RPMI8226 (cell line): Measurements from ENCODE around the gene ARHGAP24.
A peak's percentile ranks its signal among the peaks of the same experiment; 100 is the strongest.
"Not testable (repeated sequence)": the region's sequence is repeated elsewhere in the genome, so short reads cannot be mapped to it uniquely, and the experiment has no call there.

ENCODE experiments used
- DNase-seq: peaks from one replicate; pipeline ENCODE4 v3.0.0-alpha.2; 2015

ARHGAP24 gene

DNA sequence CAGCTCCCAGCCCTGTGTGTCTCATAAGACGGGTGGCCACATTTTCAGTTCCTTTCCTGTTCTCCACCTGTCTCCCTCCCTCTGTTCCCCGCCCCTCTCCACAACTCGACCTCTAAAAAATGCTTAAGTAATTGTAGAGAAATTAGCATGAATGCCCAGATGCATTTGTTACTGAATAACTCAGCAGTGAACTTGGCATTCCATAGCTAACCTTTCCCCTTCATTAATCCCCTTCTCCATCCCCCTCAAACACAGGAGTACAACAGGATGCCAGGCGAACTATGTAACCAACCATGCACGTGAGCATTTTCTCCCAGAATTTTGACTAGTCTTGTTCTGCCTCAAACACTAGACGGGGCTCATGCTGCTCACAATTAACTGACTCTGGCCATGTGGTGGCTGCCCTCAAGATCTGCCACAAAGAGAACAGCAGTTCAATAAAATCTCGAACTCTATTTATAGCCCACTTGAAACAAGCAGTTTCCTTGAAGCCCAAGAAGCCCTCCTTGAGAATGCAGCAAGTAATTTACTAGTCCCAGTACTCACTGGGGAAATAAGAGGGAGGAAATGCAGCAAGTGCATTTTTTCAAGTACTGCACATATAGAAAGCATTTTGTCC is 351.2 kb downstream of the ARHGAP24 start:
- peak; percentile 78 for DNase-seq

DNA sequence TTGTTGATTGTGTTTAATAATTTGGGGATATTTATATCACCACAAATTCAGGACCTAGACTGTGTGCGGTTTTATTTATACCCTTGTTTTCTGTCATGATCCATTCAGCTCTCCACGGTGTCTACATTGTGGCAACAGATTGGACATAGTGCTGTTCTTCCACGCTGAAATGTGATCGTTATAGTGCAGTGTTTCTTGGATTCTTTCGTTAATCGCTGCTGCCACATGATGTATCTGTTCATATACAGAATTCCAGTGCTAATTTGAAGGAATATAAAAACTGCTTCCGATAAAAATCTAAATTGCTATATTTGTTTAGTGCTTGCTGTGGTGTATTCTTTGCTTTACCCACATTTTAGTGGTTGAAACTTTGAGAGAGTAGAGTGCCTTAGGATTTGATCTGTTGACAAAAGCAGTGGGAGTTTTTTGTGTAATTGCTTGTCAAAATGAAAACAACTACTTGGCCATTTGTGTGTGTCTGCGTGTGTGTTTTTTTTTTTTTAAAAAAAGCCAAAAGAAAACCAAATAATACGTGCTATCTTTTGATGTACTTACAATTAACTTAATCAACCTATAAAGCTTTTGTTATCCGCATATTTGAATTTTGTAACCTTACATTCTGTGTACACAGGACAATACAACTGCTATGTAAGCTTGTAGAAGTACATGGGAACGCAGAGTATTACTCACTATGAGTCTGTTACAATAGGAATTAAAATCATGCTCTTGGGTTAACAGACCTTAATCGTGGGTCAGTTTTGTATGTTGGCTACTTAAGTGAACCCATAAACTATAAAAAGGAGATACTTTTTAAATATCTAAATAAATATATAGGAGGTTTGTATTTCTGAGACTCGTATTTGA is 353.3 kb downstream of the ARHGAP24 start:
- peak; percentile 8 for DNase-seq

- DNase-seq = peak; percentile 34
Measured at GRCh38 chr4:85829276-85830051, 354.5 kb downstream of the ARHGAP24 start.

- DNase-seq = no peak
Measured at GRCh38 chr4:85831647-85832046, 356.7 kb downstream of the ARHGAP24 start.

GRCh38 chr4:85833302-85833701 is 358.4 kb downstream of the ARHGAP24 start:
- DNase-seq = no peak

GRCh38 chr4:85834934-85835333 is 360.0 kb downstream of the ARHGAP24 start:
- no peak for DNase-seq

DNA sequence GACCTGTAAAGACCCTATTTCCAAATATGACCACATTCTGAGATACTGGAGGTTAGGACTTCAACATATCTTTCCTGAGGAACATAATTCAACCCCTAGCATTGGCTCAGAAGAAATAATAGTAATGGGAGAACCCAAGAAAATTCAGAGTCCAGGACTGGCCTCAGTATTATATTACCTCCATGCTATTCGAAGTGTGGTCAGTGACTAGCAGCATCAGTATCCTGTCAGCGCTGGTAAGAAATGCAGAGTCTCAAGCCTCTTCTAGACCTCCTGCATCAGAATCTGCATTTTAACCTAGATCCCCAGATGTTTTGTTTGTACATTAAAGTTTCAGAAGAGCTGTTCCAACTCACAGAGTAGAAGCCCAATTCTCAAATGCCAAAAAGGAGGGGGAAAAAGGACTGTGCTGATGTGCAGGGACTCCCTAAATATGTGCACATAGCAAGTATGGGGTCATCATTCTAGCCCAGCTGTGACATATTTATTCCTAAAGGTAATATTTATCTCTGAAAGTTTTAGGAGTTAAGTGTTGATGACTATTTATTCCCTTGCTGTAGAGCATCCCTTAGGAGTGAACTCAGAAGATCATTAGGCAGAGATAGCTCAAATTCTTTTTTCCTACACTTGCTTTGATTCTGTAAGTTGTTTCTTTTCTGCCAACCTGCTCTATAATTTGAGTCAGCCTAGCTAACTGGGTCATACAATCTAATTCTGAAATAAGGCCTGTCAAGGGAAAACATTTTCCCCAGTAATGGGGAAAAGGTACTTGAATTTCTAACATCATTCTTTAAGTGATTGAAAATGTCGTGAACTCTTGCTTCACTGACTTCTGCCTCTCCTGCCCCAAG is 361.9 kb downstream of the ARHGAP24 start:
- DNase-seq = no peak

GRCh38 chr4:85837439-85837733 is 362.4 kb downstream of the ARHGAP24 start:
- DNase-seq = no peak

- not testable (repeated sequence) for DNase-seq
Measured at GRCh38 chr4:85839981-85840451, 365.1 kb downstream of the ARHGAP24 start.

GRCh38 chr4:85842540-85842939 is 367.6 kb downstream of the ARHGAP24 start:
- peak; percentile 22 for DNase-seq

- DNase-seq = not testable (repeated sequence)
Measured at GRCh38 chr4:85853740-85854139, 378.8 kb downstream of the ARHGAP24 start.

- no peak for DNase-seq
Measured at GRCh38 chr4:85854546-85854945, 379.6 kb downstream of the ARHGAP24 start.

GRCh38 chr4:85860066-85860740 is 385.3 kb downstream of the ARHGAP24 start:
- no peak for DNase-seq

- no peak for DNase-seq
Measured at GRCh38 chr4:85861064-85861765, 386.3 kb downstream of the ARHGAP24 start.

- no peak for DNase-seq
Measured at GRCh38 chr4:85862896-85863295, 387.9 kb downstream of the ARHGAP24 start.

DNA sequence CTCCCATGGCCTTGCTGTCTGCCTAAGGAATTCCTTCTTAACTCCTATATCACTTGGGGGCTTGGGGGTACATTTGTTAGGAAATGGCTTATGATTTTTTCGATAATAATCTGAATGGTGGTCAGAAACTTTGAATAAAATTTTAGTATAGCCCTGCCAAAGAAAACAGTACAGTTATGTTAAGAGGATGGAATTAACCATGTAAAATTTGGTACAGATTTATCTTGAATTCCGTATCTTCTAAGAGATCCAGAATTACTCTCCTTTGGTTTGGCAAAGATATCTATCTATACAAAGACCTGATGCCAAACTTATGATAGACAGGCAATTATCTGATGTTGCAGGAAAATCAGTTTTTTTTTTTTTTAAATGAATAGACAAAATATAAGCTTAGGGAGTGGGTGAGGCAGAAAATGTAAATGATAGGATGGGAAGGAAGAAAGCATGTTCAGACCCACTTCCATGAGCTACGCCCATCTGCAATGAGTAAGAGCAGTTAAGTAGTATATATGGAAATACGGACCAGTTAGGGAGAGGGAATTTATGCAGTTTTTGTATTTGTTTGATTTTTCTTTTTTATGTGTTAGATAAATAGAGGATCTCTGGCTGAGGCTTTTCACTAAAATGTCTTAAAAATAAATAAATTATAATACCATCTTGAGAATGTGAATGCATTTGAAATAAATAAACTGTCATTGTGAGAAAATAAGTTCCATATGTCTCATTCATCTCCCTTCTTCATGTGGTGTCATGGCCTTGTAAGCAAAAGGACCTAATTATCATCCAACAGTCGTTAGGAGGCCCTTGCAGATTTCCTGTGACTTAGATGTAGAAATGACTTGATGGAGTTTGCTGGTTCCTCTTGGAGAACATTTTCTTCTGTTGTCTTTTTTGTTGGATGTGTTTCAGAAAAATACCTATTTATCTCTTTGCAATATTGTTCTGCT is 389.6 kb downstream of the ARHGAP24 start:
- DNase-seq = no peak

- DNase-seq = no peak
Measured at GRCh38 chr4:85865256-85865655, 390.3 kb downstream of the ARHGAP24 start.

DNA sequence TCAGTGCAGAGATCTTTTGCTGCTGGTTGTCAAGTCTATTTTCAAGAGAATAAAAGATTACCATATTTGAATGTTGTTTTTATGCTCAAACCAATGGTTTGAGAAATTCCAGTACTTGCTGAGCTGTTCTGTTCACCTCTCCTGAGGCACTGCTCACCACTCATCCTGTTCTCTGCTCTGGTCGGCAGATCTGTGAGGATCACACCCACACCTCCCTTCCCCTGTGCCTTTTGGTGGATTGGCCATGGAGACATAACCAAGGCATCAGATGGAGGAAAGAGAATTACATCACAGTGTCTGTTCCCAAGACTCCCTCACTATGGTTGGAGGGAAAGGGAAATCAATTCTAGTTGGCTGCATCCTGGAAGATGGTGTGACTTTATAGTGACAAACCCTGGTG is 391.6 kb downstream of the ARHGAP24 start:
- DNase-seq = no peak

DNA sequence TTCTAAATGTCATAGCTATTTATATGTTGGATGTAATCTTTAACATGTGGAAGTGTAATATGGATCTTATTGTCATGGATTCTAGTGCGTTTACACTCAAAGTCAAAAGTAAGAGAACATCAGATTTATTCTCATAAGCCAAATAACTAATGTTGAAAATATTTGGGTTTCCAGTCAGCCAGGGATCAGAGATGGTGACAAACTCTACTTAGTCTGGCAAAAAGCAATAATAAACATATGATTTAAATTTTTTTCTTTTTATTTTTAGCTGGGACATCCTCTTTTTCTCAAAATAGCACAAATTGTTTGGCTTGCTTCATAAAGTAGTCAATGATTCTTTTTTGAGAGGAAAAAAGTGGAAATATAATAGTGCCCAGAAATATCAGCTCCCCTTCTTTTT is 392.3 kb downstream of the ARHGAP24 start:
- no peak for DNase-seq

- DNase-seq = no peak
Measured at GRCh38 chr4:85869181-85869580, 394.2 kb downstream of the ARHGAP24 start.
